Mesenchymal stem cell (in vitro differentiated cells and primary cell): ENCODE results near the gene LDB1.

Source experiments
- DNase-seq: peaks from one replicate; pipeline ENCODE4 v3.0.0-alpha.2; 2013
- H2AFZ ChIP-seq: one replicate; pipeline ENCODE4 v1.6.1; 2013; ENCODE audit warnings: low read depth, mild to moderate bottlenecking, control low read depth, inconsistent platforms, low read length, moderate library complexity
- H2AK5ac ChIP-seq: 2 replicates; pipeline ENCODE4 v1.6.1; 2013; ENCODE audit warnings: low read length, moderate library complexity, mild to moderate bottlenecking, inconsistent platforms; ENCODE audit not compliant: severe bottlenecking
- H2BK120ac ChIP-seq: one replicate; pipeline ENCODE4 v1.6.1; 2013; ENCODE audit warnings: low read depth, mild to moderate bottlenecking, inconsistent platforms, low read length, moderate library complexity
- H2BK12ac ChIP-seq, 2 experiments: one replicate each; pipeline ENCODE4 v1.6.1; 2013; ENCODE audit warnings: inconsistent platforms in 2 of 2, low read length in 2 of 2, mild to moderate bottlenecking in 2 of 2, moderate library complexity in 2 of 2, control low read depth in 1 of 2
- H2BK15ac ChIP-seq: one replicate; pipeline ENCODE4 v1.6.1; 2013; ENCODE audit warnings: mild to moderate bottlenecking, low read depth, inconsistent platforms; ENCODE audit not compliant: poor library complexity, severe bottlenecking
- H2BK5ac ChIP-seq: 2 replicates; pipeline ENCODE4 v1.6.1; 2013; ENCODE audit warnings: low read depth, mild to moderate bottlenecking, low read length, control low read depth, inconsistent platforms; ENCODE audit not compliant: poor library complexity, severe bottlenecking
- H3K14ac ChIP-seq, 2 experiments: one replicate each; pipeline ENCODE4 v1.6.1; 2013; ENCODE audit warnings: inconsistent platforms in 2 of 2, low read length in 2 of 2, control low read depth in 1 of 2, mild to moderate bottlenecking in 1 of 2, moderate library complexity in 1 of 2
- H3K18ac ChIP-seq, 2 experiments: one replicate each; pipeline ENCODE4 v1.6.1; 2013; ENCODE audit warnings: inconsistent platforms in 2 of 2, low read length in 2 of 2, control low read depth in 1 of 2, low read depth in 1 of 2, mild to moderate bottlenecking in 1 of 2
- H3K23ac ChIP-seq, 2 experiments: one replicate each; pipeline ENCODE4 v1.6.1; 2013; ENCODE audit warnings: inconsistent platforms in 2 of 2, low read length in 2 of 2, mild to moderate bottlenecking in 2 of 2, moderate library complexity in 2 of 2, control low read depth in 1 of 2
- H3K27ac ChIP-seq: 2 replicates; pipeline ENCODE4 v1.5.1; 2013; ENCODE audit warnings: mild to moderate bottlenecking, moderate library complexity, low read length, control low read depth, inconsistent platforms; ENCODE audit not compliant: poor library complexity, severe bottlenecking
- H3K27me3 ChIP-seq, 2 experiments: 2 replicates each; pipeline versions ENCODE4 v1.6.1 to v1.7.0; 2013; ENCODE audit warnings: low read length in 2 of 2, mild to moderate bottlenecking in 2 of 2, moderate library complexity in 2 of 2, control low read depth in 1 of 2, inconsistent platforms in 1 of 2; ENCODE audit not compliant: control insufficient read depth in 1 of 2, insufficient read depth in 1 of 2
- H3K36me3 ChIP-seq, 2 experiments: 2 replicates each; pipeline versions ENCODE4 v1.6.1 to v1.7.0; 2013; ENCODE audit warnings: low read length in 2 of 2, control low read depth in 1 of 2, inconsistent platforms in 1 of 2, low read depth in 1 of 2, mild to moderate bottlenecking in 1 of 2; ENCODE audit not compliant: insufficient read depth in 2 of 2, control insufficient read depth in 1 of 2
- H3K4ac ChIP-seq, 2 experiments: one replicate each; pipeline ENCODE4 v1.6.1; 2013; ENCODE audit warnings: inconsistent platforms in 2 of 2, low read length in 2 of 2, mild to moderate bottlenecking in 2 of 2, moderate library complexity in 2 of 2, control low read depth in 1 of 2, low read depth in 1 of 2
- H3K4me1 ChIP-seq: 2 replicates; pipeline ENCODE4 v1.6.1; 2013; ENCODE audit warnings: low read depth, low read length, control low read depth; ENCODE audit not compliant: control insufficient read depth, insufficient read depth
- H3K4me2 ChIP-seq: 2 replicates; pipeline ENCODE4 v1.6.1; 2013; ENCODE audit warnings: low read length, mild to moderate bottlenecking, inconsistent platforms; ENCODE audit not compliant: poor library complexity, severe bottlenecking
- H3K4me3 ChIP-seq, 2 experiments: 2 replicates each; pipeline versions ENCODE4 v1.5.1 to v1.7.0; 2013; ENCODE audit warnings: low read length in 2 of 2, mild to moderate bottlenecking in 2 of 2, control low read depth in 1 of 2, low read depth in 1 of 2; ENCODE audit not compliant: insufficient read depth in 1 of 2
- H3K79me1 ChIP-seq: replicated peaks from 2 replicates; pipeline ENCODE4 v1.6.1; 2013; ENCODE audit warnings: mild to moderate bottlenecking, control low read depth, low read length, inconsistent platforms; ENCODE audit not compliant: poor library complexity, severe bottlenecking
- H3K9ac ChIP-seq: 2 replicates; pipeline ENCODE4 v1.7.0; 2013; ENCODE audit warnings: mild to moderate bottlenecking, low read length, moderate library complexity
- H3K9me3 ChIP-seq: 2 replicates; pipeline ENCODE4 v1.7.0; 2013; ENCODE audit warnings: mild to moderate bottlenecking, low read length; ENCODE audit not compliant: control insufficient read depth
- H4K8ac ChIP-seq: one replicate; pipeline ENCODE4 v1.6.1; 2013; ENCODE audit warnings: inconsistent platforms, mild to moderate bottlenecking, low read length, moderate library complexity
- H4K91ac ChIP-seq: one replicate; pipeline ENCODE4 v1.6.1; 2013; ENCODE audit warnings: mild to moderate bottlenecking, low read length, inconsistent platforms
- WGBS: methylation state at CpG from one replicate; pipeline ENCODE4 v1.1.7; 2013; ENCODE audit warnings: mixed read lengths; 5-methylcytosine and 5-hydroxymethylcytosine counted together

The LDB1 gene

GRCh38 chr10:102065561-102066398, 54.4 kb downstream of the LDB1 start:
- Histone ChIP-seq H3K9me3 (no peaks in the 10 kb centered on the region), H3K18ac (peak overlapping the region; percentile 89 to 94), H2BK12ac (peak overlapping the region in 1 of 2 experiments; percentile 65), H3K79me1 (peaks cover 35% of the 10 kb centered on the region), H3K4me1 (peaks cover 19% of the 10 kb centered on the region), H3K23ac (peak overlapping the region; percentile 7 to 14), H3K4me3 (peak overlapping the region; percentile 85 to 90), H3K4ac (peak overlapping the region; percentile 77 to 95), H2AK5ac (peak overlapping the region; percentile 34), H4K91ac (peak overlapping the region; percentile 73), H2BK15ac (peak overlapping the region; percentile 57), H3K9ac (peak overlapping the region; percentile 91), H2BK5ac (peak overlapping the region; percentile 25), H4K8ac (peak overlapping the region; percentile 92), H2BK120ac (peak overlapping the region; percentile 67), H3K4me2 (peak overlapping the region; percentile 54), H3K27ac (no peak overlapping the region), H2AFZ (peak overlapping the region; percentile 73), H3K27me3 (no peaks in the 10 kb centered on the region), H3K36me3 (peaks cover 25 to 39% of the 10 kb centered on the region in 2 experiments), H3K14ac (peak overlapping the region in 1 of 2 experiments; percentile 89)
- 16% methylated on average over 50 of the region's 63 CpGs for WGBS
- peak; percentile 44 for DNase-seq

DNA sequence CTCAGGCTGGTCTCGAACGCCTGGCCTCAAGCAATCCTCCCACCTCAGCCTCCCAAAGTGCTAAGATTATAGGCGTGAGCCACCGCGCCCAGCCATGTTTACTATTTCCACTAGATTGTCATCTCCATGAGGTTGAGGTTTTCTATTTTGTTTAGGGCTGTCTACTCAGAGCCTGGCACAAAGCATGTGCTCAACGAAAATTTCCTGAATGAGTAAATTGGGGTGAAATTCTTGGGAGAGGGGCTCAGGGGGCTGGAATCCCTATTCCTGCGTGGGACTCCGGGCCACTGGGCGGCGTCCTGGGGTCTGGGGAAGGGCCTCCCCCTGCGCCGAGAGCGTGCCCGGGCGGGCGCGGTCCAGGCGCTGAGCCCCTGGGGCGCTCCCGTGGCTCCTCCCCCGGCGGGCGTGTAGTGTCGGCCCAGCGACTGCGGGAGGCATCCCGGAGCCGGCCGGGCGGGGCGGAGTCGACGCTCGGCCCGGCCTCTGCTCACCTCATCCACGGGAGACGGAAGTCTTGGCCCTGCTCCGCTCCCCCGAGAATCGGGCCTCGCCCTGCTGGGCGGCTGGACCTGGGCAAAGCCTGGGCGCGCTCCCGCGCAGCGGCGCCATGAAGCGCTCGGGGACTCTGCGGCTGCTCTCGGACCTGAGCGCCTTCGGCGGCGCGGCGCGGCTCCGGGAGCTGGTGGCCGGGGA, 55.2 kb downstream of the LDB1 start, which contains the start of gene HPS6:
Gene HPS6, plus strand, starts transcription at position 482 of the 693 bp plus-strand sequence. Its CDS starts 126 bp downstream, at position 608.
- Histone ChIP-seq H3K79me1 (peaks cover 30% of the 10 kb centered on the region), H3K27ac (peak within 1 kb of the TSS; percentile 54), H3K36me3 (peaks cover 25 to 33% of the 10 kb centered on the region in 2 experiments), H2BK12ac (peak within 1 kb of the TSS in 1 of 2 experiments; percentile 65), H2BK120ac (peak within 1 kb of the TSS; percentile 67), H3K23ac (peak within 1 kb of the TSS; percentile 7 to 14), H2AFZ (peak within 1 kb of the TSS; percentile 73), H3K4me3 (peak within 1 kb of the TSS; percentile 85 to 90), H2BK15ac (peak within 1 kb of the TSS; percentile 75), H4K8ac (peak within 1 kb of the TSS; percentile 92), H3K4me1 (peaks cover 19% of the 10 kb centered on the region), H3K9me3 (no peaks in the 10 kb centered on the region), H3K27me3 (no peaks in the 10 kb centered on the region), H2AK5ac (peak within 1 kb of the TSS; percentile 34), H3K9ac (peak within 1 kb of the TSS; percentile 91), H2BK5ac (peak within 1 kb of the TSS; percentile 25), H3K18ac (peak within 1 kb of the TSS; percentile 89 to 94), H3K14ac (peak within 1 kb of the TSS in 1 of 2 experiments; percentile 89), H4K91ac (peak within 1 kb of the TSS; percentile 73), H3K4me2 (peak within 1 kb of the TSS; percentile 75), H3K4ac (peak within 1 kb of the TSS; percentile 77 to 95)
- WGBS, result 5% methylated on average over 46 of the region's 61 CpGs
- peak; percentile 89 for DNase-seq

DNA sequence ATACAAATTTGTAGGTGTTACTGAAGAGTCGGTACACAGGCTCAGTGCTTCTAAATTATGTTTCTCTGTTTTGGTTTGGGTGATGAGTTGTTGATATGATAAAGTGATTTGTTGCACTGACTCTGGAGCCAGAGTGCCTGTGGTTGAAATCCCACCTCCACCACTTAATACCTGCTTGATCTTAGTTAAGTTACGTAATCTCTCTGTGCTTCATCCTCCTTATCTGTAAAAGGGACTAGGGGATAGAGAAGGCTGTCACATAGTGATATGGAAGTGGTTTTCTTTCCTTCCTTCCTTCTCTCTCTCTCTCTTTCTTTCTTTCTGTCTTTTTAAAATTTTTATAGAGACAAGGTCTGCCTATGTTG, 55.7 kb downstream of the LDB1 start:
- Histone ChIP-seq H3K4ac (no peak overlapping the region), H2BK5ac (no peak overlapping the region), H2BK12ac (no peak overlapping the region), H3K9ac (peak overlapping the region; percentile 91), H3K4me1 (peaks cover 19% of the 10 kb centered on the region), H3K14ac (no peak overlapping the region), H3K18ac (no peak overlapping the region), H2AK5ac (no peak overlapping the region), H2BK15ac (no peak overlapping the region), H3K9me3 (no peaks in the 10 kb centered on the region), H3K4me3 (peak overlapping the region in 1 of 2 experiments; percentile 90), H3K27ac (peak overlapping the region; percentile 54), H3K4me2 (no peak overlapping the region), H2AFZ (no peak overlapping the region), H4K8ac (no peak overlapping the region), H3K36me3 (peaks cover 24 to 30% of the 10 kb centered on the region in 2 experiments), H3K79me1 (peaks cover 28% of the 10 kb centered on the region), H2BK120ac (no peak overlapping the region), H3K23ac (no peak overlapping the region), H3K27me3 (no peaks in the 10 kb centered on the region), H4K91ac (no peak overlapping the region)
- DNase-seq, result no peak
- 80% methylated on average over 1 of the region's 2 CpGs for WGBS

- no peak overlapping the region for H3K9ac ChIP-seq
- no peak overlapping the region for H3K23ac ChIP-seq
- no peak overlapping the region for H4K8ac ChIP-seq
- H3K79me1 ChIP-seq, result no peaks in the 10 kb centered on the region
- no peak overlapping the region for H3K4me3 ChIP-seq
- H2BK12ac ChIP-seq, result no peak overlapping the region
- H3K27ac ChIP-seq, result no peak overlapping the region
- no peaks in the 10 kb centered on the region for H3K36me3 ChIP-seq
- no peak overlapping the region for H2BK15ac ChIP-seq
- H3K4ac ChIP-seq, result no peak overlapping the region
- no peak for DNase-seq
- H2BK120ac ChIP-seq, result no peak overlapping the region
- no peak overlapping the region for H4K91ac ChIP-seq
- no peak overlapping the region for H3K14ac ChIP-seq
- H3K18ac ChIP-seq, result no peak overlapping the region
- H2BK5ac ChIP-seq, result no peak overlapping the region
- H2AFZ ChIP-seq, result no peak overlapping the region
- H3K4me1 ChIP-seq, result peaks cover 3% of the 10 kb centered on the region
- no peaks in the 10 kb centered on the region for H3K9me3 ChIP-seq
- no peak overlapping the region for H2AK5ac ChIP-seq
- no peaks in the 10 kb centered on the region for H3K27me3 ChIP-seq
- no peak overlapping the region for H3K4me2 ChIP-seq
Measured at GRCh38 chr10:102059987-102060386, 60.2 kb downstream of the LDB1 start.
